ENCODE results near the gene GNB1L.
"Not testable (repeated sequence)": the region's sequence is repeated elsewhere in the genome, so short reads cannot be mapped to it uniquely, and the experiment has no call there.

The GNB1L gene

GRCh38 chr22:19842393-19843106 lies 12.1 kb downstream of the GNB1L start:
- no peak for DNase-seq

DNA sequence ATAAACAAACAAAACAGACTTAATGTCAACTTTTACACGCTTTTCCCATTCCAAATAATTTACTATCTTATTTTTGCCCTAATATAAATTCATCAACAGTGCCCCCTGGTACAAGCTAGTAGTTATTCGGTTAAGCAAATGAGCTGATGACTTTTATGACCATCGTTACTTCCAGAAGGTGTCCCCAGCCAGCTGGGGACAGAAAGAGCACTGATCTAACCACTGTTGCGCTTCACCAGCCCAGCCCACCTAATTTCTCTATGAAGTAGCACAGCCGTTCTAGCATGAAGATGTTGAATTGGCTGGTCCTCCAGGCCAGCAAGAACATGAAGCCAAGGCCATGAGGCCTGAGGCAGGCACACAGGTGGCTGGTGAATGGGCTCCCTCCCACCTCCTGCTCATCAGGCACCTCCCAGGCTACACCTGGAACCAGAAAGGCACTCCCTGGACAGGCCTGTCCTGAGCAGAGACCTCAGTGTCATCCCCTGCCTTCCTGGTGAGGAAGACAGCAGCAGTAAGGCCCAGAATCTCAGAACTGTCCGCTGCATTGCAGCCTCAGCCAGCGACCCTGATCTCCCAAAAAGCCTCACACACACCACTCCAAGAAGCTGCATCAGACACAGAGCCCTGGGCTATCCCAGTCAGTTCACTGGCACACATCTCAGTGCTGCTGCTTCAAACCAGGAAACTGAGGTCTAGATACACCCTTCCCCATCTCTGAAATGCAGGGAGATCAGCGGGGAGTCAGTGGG lies 12.9 kb downstream of the GNB1L start:
- DNase-seq: no peak

DNA sequence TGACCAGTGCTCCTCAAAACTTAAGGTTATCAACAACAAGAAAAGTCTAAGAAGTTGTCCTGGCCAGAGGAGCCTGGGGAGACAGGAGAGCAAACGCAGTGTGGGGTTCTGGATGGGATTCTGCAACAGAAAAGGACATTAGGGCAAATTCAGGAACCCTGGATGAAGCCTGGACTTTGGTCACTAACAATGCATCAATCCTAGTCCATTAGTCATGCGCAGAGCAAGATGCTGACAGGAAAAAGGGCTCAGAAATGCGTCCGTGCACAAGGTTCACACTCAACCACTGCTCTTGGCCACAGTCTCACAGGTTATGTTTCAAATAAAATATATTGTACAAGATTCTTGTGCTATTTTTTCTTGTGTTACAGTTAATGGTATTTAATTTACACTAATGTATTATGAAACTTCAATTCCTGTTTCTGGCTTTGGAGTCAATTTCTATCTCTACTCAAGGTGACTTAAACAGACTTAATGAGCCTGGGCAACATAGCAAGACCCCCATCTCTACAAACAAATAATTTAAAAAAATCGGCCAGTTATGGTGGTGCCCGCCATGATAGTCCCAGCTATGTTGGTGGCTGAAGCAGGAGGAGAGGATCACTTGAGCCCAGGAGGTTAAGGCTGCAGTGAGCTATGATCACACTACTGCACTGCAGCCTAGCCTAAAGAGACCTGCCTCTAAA lies 13.6 kb downstream of the GNB1L start:
- DNase-seq: no peak

DNA sequence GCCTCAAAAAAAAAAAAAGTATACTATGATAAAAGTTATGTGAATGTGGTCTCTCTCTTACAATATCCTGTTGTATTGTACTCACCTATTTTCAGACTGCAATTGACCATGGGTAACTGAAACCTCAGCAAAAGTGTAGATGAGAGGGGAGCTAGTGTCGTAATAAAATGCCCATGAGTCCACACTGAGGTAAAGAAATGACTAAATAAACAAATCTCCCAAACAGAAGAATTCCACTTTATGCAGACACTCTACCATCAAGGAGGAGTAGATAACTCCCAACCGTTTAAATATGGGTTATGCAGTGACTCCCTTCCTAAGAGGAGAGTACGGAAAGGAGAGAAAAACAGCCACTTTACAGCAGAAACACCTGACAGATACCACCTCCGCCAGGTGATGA lies 14.6 kb downstream of the GNB1L start:
- no peak for DNase-seq

DNA sequence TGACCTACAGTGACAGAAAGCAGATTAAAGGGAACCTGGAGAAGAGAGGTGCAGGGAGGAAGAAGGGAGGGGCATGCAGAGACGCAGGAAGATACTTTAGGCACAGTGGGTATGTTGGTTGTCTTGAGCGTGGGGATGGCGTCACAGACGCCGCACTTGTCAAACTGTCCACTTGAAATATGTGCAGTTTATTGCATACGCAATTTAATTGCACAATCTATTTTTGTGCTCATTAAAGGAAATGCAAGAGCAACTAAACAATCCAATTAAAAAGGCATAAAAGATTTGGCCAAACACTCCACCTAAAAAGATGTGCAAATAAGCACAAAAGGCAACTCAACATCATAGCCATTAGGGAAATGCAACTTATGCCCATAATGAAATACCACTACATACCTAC lies 16.8 kb downstream of the GNB1L start:
- DNase-seq: no peak

DNA sequence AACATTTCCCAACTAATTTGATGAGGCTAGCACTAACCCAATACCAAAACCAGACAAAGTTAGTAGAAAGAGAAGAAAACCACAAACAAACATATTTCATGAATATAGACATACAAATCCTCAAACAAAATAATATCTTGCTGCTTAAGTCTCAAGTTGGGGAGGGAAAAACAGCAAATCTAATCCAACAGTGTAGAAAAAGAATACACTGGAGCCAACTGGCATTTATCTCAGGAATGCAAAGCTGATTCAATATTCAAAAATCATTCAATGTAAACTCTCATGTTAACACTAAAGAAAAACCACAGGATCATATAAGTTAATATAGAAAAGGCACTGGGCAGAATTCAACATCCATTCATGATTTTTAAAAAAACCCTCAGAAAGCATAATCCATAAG lies 18.2 kb downstream of the GNB1L start:
- DNase-seq: no peak

DNA sequence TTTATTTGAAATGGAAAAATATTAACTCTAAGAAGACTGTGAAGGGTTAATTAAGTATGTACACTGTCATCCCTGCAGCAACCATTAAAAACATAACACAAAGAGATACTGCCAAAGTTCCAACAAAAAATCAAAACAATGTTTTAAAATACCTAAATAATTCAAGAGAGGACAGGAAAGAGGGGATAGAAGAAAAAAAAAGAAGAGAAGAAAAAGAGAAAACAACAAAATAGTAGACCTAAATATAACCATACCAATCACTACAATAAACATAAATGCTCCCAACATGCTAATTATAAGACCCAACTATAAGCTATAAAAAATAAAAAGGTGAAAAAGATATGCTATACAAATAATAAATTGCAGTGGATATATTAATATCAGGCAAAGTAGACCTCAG lies 20.1 kb downstream of the GNB1L start:
- no peak for DNase-seq

- DNase-seq: not testable (repeated sequence)
These were observed 21.3 kb downstream of the GNB1L start for GRCh38 chr22:19833327-19833726.

DNA sequence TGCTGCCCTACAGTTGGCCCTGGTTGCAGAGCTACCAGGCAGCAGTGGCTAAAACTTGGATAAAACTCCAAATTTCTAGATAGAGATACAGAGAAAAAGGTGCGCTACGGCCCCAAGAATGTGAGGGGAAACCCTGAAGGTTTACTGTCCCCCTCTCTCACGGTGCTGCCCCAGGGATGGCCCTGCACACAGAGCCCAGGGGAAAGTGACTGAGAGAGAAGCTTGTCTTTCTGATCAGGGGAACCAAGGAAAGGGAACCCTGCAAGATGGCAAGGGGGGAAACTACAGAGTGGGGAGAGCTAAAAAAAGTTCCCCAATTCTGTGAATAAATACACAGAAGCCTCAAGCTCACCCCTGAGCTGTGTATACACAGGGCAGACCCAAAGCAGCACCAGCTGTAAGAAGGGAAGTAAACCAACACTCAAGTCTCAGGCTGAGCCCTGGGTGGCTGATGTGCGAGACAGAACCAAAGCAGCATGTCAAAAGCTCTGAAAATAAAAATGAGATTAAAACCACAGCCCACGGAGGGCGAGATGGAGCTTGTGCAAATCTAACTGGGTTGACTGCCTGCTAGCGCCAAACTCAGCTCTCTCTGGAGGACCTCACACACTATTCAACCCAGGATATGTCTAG lies 22.1 kb downstream of the GNB1L start:
- no peak for DNase-seq

- not testable (repeated sequence) for DNase-seq
These were observed 22.7 kb downstream of the GNB1L start for GRCh38 chr22:19831979-19832378.

DNA sequence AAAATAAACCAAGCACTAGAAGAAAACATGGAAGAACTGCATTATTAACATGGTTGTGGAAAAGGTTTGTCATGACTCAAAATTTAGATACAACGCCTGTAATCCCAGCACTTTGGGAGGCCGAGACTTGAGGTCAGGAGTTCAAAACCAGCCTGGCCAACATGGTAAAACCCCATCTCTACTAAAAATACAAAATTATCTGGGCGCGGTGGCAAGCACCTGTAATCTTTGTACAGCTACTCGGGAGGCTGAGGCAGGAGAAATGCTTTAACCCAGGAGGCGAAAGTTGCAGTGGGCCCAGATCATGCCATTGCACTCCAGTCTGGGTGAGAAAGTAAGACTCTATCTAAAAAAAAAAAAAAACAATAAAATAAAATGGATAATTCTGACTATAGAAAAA lies 23.7 kb downstream of the GNB1L start:
- no peak for DNase-seq

DNA sequence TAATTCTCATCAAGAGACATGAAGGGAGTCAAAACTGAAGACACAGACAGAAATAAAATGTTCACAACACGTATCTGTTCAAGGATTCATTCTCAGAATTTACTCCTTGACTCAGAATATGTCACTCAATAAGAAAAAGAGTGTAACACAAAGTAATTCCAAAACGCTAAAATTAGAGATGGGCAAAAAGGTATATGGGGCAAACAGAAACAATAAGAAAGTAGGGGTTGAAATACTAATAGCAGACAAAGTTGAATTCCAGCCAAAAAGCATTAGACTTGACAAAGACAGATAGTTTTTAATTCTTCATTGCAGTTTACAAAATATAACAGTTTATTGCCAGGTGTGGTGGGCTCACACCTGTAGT lies 26.7 kb downstream of the GNB1L start:
- no peak for DNase-seq

DNA sequence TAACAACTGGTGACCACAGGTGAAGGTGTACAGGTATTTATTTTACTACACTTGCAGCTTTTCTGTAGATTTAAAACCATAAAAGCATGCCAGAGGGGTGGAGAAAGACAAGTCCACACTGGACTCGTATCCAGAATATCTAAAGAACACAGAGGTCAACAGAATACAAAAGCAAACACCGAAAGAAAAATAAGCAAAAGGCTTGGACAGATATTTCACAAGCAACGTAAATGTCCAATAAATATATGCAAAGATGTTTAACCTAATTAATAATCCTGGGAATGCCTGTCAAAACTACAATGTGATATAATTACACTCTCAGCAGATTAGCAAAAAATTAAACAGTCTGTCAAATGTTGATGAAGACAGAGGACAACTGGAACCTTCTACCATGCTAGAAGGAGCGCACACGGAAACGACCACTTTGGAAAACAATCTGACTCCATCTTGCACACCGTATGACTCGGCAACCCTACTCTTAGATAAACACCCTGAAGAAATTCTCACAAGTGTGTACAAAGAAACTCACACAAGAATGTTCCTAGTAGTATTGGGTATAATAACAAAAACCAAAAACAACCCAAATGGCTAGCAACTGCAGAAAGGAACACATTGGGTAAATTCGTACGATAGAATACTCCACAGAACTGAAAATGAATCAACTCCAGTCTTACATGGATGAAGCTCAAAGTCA lies 27.2 kb downstream of the GNB1L start:
- DNase-seq: no peak

GRCh38 chr22:19826619-19826950 lies 28.1 kb downstream of the GNB1L start:
- DNase-seq: no peak

DNA sequence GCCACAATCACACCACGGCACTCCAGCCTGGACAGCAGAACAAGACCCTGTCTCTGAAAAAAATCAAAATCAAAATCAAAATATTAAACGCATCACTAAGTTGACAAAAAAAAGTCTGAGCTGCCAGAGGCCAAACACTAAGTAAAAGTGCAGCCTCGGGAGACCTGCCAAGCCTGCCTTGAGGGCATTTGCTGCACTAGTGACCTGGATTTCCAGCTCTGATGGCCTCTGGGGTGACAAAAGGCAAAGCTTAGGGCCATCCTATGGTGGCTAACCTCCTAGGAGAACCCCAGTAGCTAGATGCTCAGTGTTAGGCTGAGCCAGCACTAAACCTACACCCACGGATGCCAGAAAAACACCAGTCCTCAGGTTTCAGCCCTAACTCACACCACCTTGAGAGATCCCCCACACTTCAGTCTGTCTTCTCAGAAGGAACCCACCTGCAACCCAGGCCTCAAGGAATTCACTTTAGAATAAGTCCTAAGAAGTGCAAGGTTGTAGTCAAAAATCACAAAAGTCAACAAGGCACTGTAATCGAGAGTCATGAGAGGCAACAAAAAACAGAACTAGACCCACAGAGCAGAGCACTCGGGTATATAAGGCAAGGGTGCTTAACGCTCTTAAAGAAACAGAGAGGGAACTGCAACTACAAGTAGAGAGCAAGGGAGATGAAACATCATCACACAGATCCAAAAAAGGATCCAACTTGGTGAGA lies 28.6 kb downstream of the GNB1L start:
- no peak for DNase-seq

GRCh38 chr22:19824926-19825339 lies 29.7 kb downstream of the GNB1L start:
- DNase-seq: no peak

DNA sequence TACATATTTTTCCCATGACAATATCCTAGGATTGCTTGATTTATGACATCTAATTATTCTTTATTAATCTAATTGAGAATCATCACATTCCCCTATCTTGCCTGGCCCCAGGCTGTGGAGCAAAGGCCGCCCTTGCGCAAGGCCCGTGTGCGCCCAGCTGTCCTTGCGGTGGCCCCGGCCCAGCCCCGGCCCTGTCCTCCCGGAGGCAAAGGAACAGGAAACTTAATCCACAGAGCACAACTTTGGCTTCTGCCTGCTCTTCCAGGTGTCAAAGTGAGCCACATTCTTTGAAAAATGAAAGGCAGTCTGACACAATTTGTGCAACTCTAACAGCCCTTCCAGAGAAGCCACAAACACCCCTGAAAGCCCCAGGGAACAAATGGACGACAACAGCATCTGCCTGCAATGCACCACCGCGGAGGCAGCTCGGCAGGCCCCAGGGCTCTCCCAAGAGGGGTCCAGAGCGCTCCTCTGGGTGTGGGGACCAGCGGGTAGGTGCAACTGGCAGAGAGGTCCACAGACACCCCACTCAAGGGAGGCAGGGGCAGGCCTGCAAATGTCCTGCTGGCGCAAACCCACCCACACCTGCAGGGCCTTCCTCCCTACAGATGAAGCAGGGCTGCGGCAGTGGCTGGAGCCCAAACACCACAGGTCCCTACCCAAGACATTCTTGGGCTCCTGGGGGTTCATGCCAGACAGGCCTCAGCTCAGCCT lies 30.3 kb downstream of the GNB1L start:
- DNase-seq: no peak

GRCh38 chr22:19823902-19824211 lies 30.8 kb downstream of the GNB1L start:
- no peak for DNase-seq

DNA sequence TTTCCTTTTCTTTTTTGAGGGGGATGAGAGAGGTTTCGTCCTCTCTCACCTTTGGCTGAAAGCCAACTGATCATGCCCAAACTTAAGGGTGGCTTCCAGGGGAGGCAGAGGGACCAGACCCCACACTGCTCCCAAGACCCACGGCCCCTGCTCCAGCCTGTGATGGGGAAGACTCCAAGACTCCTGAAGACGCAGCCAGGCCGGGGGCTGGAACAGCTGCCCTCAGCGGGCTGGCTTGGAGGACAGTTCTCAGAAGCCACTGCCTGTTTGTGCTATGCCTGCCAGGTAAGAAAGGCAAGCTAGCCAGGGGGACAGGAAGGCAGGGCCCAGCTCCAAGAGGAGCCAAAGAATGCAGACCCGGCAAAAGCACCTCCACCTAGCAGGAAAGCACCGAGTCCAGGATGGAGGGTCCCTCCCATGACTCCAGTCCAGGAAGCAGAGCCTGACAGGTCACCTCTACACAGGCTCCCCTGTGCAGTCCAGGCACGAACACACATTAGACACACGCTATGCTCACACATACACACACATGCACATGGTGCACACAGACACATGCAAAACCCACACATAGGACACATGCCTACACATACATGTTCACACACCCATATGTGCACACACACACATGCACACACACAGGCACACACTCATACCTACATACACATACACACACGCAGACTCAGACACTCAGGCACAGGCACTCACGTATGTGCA lies 31.3 kb downstream of the GNB1L start:
- DNase-seq: no peak

DNA sequence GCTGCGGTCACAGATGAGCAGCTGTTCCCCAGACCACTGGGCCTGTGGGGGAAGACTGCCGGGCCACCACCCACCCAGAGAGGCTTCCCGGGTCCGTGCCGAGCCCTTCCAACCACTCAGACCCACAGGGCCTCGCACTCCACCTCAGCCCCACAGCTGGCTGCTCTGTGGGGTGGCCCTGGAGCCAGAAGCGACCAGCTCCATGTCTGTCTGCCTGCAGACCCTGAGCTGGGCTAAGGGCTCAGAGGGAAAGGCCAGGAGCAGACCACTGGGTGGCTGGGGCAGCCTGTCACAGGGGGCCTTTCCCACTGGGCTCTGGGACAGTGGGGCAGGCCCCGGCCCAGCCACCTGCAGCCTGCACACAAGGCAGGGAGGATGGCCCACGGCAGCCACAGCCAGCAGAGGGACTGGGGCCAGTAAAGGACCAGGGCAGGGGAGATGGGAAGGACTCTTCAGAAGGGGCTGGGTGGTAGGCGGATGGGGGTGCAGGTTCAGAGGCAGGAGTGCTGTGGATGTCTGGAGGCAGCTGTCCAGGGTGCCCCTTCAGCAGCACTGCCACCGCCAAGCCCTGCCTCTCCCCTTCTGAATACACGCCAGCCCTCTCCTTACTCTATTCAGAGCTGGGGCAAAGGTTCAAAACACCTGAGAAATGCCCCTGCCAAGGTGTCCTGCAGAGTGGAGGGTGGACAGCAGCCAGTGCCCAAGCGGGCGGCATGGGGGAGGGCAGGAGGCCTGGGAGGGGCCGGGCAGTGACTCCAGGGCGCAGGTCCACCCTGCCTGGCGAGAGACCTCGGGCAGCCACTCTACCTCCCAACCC lies 32.2 kb downstream of the GNB1L start:
- DNase-seq: no peak
